GM10248 (cell line): ENCODE measurements around the gene IMMP1L.

Experiments
- CTCF ChIA-PET: fragments of 300-600 bp; sonication (Branson Sonifier 250); formaldehyde crosslinking; extraction: SDS; loops from one replicate; lab custom pipeline; 2021; ENCODE audit warnings: antibody characterized with exemption; lab: Yijun Ruan, JAX
- POLR2A ChIA-PET: fragments of 350-650 bp; sonication (Branson Sonifier 250); formaldehyde crosslinking; extraction: SDS; loops from one replicate; lab custom pipeline; 2020; ENCODE audit warnings: antibody characterized with exemption; lab: Yijun Ruan, JAX
- DNase-seq: peaks from one replicate; pipeline ENCODE4 v3.0.0; 2012; ENCODE audit errors: extremely low spot score
- CTCF ChIP-seq: IDR thresholded peaks from 2 replicates; pipeline ENCODE4 v1.5.1; 2012; ENCODE audit warnings: mild to moderate bottlenecking, low read depth; ENCODE audit errors: extremely low read depth, missing control alignments, control extremely low read depth

The IMMP1L gene

GRCh38 chr11:31480930-31481329 lies 28.5 kb downstream of the IMMP1L start:
- no peak for DNase-seq
- TF ChIP-seq CTCF = no peak
- POLR2A ChIA-PET = no interaction called here
- CTCF ChIA-PET = no interaction called here

- no peak for DNase-seq
- CTCF ChIA-PET = no interaction called here
- no peak for TF ChIP-seq CTCF
- POLR2A ChIA-PET = no interaction called here
Measured at GRCh38 chr11:31479066-31479465, 30.4 kb downstream of the IMMP1L start.

- ChIA-PET POLR2A (no interaction called here), CTCF (interaction anchor here (1.2 to 2.3 kb wide), 2 partner anchors 10 to 14 kb away, joined by 3 to 9 read pairs; no protein-coding TSS in a partner anchor)
- DNase-seq = no peak
- TF ChIP-seq CTCF = no peak
Measured at GRCh38 chr11:31478223-31478590, 31.2 kb downstream of the IMMP1L start.

GRCh38 chr11:31477528-31478222 lies 31.7 kb downstream of the IMMP1L start:
- no peak for DNase-seq
- ChIA-PET CTCF (interaction anchor here (1.2 to 2.3 kb wide), 4 partner anchors 10 to 15 kb away, joined by 3 to 9 read pairs (median 6); no protein-coding TSS in a partner anchor), POLR2A (no interaction called here)
- no peak for TF ChIP-seq CTCF

GRCh38 chr11:31474083-31474482 lies 35.3 kb downstream of the IMMP1L start:
- CTCF ChIA-PET = interaction anchor here (1.0 to 1.5 kb wide), 2 partner anchors 9 to 13 kb away, joined by 3 read pairs; no protein-coding TSS in a partner anchor

GRCh38 chr11:31464436-31464835 lies 45.0 kb downstream of the IMMP1L start:
- no peak for DNase-seq
- POLR2A ChIA-PET = no interaction called here
- no peak for TF ChIP-seq CTCF
- CTCF ChIA-PET = interaction anchor here (2.4 kb wide), 1 partner anchor 13 kb away, joined by 9 read pairs; no protein-coding TSS in a partner anchor

More at GRCh38 chr11:31474083-31474482, 35.3 kb downstream of the IMMP1L start:
- no peak for DNase-seq
- no peak for TF ChIP-seq CTCF
- POLR2A ChIA-PET = no interaction called here
